ENCODE results near the gene CAPZA1.

Gene CAPZA1

GRCh38 chr1:112675728-112676381, 56.2 kb downstream of the CAPZA1 start:
- DNase-seq (ENCODE audit: low read depth): no peak
- peak overlapping the region; percentile 90 for H3K4me3 ChIP-seq (ENCODE audit: low read depth, low read length)
- no peak for TF ChIP-seq CTCF (IDR thresholded peaks at IDR 0.05; ENCODE audit: insufficient read depth, low read depth, low read length, missing control alignments)

- TF ChIP-seq CTCF (IDR thresholded peaks at IDR 0.05; ENCODE audit: insufficient read depth, low read depth, low read length, missing control alignments): no peak
- no peak overlapping the region for H3K4me3 ChIP-seq (ENCODE audit: low read depth, low read length)
- DNase-seq (ENCODE audit: low read depth): no peak
These were observed 56.9 kb downstream of the CAPZA1 start for GRCh38 chr1:112676543-112676942.

GRCh38 chr1:112677501-112677900, 57.9 kb downstream of the CAPZA1 start:
- no peak for DNase-seq (ENCODE audit: low read depth)
- no peak for TF ChIP-seq CTCF (IDR thresholded peaks at IDR 0.05; ENCODE audit: insufficient read depth, low read depth, low read length, missing control alignments)
- no peak overlapping the region for H3K4me3 ChIP-seq (ENCODE audit: low read depth, low read length)

GRCh38 chr1:112678605-112679004, 59.0 kb downstream of the CAPZA1 start:
- DNase-seq (ENCODE audit: low read depth): no peak
- TF ChIP-seq CTCF (IDR thresholded peaks at IDR 0.05; ENCODE audit: insufficient read depth, low read depth, low read length, missing control alignments): no peak
- H3K4me3 ChIP-seq (ENCODE audit: low read depth, low read length): no peak overlapping the region

GRCh38 chr1:112685913-112686312, 66.3 kb downstream of the CAPZA1 start:
- no peak overlapping the region for H3K4me3 ChIP-seq (ENCODE audit: low read depth, low read length)
- DNase-seq (ENCODE audit: low read depth): no peak
- TF ChIP-seq CTCF (IDR thresholded peaks at IDR 0.05; ENCODE audit: insufficient read depth, low read depth, low read length, missing control alignments): no peak

GRCh38 chr1:112686417-112686816, 66.8 kb downstream of the CAPZA1 start:
- no peak for DNase-seq (ENCODE audit: low read depth)
- no peak for TF ChIP-seq CTCF (IDR thresholded peaks at IDR 0.05; ENCODE audit: insufficient read depth, low read depth, low read length, missing control alignments)
- no peak overlapping the region for H3K4me3 ChIP-seq (ENCODE audit: low read depth, low read length)

- H3K4me3 ChIP-seq (ENCODE audit: low read depth, low read length): no peak overlapping the region
- no peak for TF ChIP-seq CTCF (IDR thresholded peaks at IDR 0.05; ENCODE audit: insufficient read depth, low read depth, low read length, missing control alignments)
- DNase-seq (ENCODE audit: low read depth): no peak
These were observed 67.2 kb downstream of the CAPZA1 start for GRCh38 chr1:112686835-112687234.
